OCI-LY7 (cell line): ENCODE data around the gene ENTPD6.

Source experiments
- CTCF ChIP-seq: fragments of 200-600 bp; sonication (generic); conservative IDR thresholded peaks from 2 replicates; pipeline ENCODE4 v1.5.1; 2014; ENCODE audit warnings: mild to moderate bottlenecking, antibody characterized with exemption, low read length, moderate library complexity, mixed read lengths
- EZH2phosphoT487 ChIP-seq: fragments of 200-600 bp; sonication (generic); IDR thresholded peaks from 2 replicates; pipeline ENCODE4 v1.6.1; 2018; ENCODE audit warnings: low read depth, borderline replicate concordance, mild to moderate bottlenecking, mixed run types, antibody characterized with exemption, low read length, moderate library complexity, mixed read lengths

GRCh38 chr20:25165128-25165527 is 30.4 kb upstream of the ENTPD6 start:
- TF ChIP-seq CTCF, result no peak
- no peak for TF ChIP-seq EZH2phosphoT487
